ENCODE measurements around the gene NUMA1. TPM values are rescaled to one million over a fixed set of nuclear protein-coding genes. Genes with fewer than 3 reads are reported as not detected.

The NUMA1 gene
- 100 to 1,000 TPM; 150 to 241 TPM for total RNA-seq
- 100 to 1,000 TPM in 1 of 2 donors, 10 to 100 TPM in 1; 40.4 to 322 TPM for polyA plus RNA-seq
- long read RNA-seq, donor 1, transcript NUMA1-223 (14 exons, 2,766 nt): minor isoform, 8 of 117 reads
- long read RNA-seq, donor 1, transcript NUMA1-217 (7 exons, 2,276 nt): major isoform, 15 of 117 reads
- long read RNA-seq, donor 1, partial matches to known transcripts: 76 of 117 reads
- long read RNA-seq, donor 1, other reads (novel, unspliced or antisense): 17 of 117 reads
- long read RNA-seq, donor 2, transcript NUMA1-217 (7 exons, 2,276 nt): major isoform, 5 of 70 reads
- long read RNA-seq, donor 2, partial matches to known transcripts: 49 of 70 reads
- long read RNA-seq, donor 2, other reads (novel, unspliced or antisense): 15 of 70 reads

DNA sequence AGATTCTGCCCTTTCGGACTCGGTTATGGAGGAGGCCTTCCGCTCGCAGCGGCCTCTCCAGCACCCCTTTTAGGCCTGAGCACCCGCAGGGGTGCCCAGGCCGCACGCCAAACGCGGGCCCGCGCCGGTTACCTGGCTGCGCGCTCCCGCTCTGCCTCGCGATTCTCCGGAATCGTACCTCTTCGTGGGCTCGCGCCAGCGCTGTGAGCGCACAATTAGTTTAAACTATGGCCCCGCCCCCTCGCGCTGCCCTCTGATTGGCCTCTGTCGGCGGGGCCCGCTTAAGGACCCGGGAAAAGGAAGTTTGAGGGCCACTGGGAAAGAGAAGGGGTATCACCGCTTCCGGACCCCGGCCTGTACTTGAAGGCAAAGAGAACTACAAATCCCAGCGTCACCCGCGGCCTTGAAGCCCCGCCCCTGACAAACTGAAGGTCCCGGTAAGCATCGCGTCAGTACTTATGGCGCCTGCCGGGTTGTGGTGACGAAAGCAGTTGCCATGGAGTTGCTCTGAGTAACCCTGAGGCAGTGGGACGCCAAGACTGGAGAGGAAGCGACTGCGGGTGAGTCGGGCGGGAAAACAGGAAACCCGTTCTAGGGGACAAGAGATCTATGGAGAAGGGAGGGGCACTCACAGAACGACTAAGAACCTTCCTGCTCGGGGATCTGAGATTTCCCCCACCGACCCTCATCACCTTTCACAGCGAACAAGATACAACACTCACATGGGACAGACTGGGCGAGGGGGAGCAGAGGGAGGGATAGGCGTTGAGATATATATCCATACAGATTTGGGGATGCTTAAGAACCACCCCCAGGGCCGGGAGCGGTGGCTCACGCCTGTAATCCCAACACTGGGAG lies at the start of gene NUMA1, which contains the start of gene LRRC51:
Gene NUMA1, minus strand, starts transcription at position 217 of the 858 bp plus-strand sequence. CDS start 44,599 bp downstream, outside the sequence.
Gene LRRC51, plus strand, starts transcription at position 525 of the 858 bp plus-strand sequence. CDS start 8,234 bp downstream, outside the sequence.
- no peaks in the 10 kb centered on the region for H3K4me1 ChIP-seq (ENCODE audit: control insufficient read depth in 1 of 2, insufficient read depth in 2 of 2, low read length in 2 of 2)
- WGBS, 2 donors: 0% methylated on average over 58 to 60 of the region's 60 CpGs
- intact Hi-C loops (cut with DNase I): loop anchor here in 1 of 2 donors (1.0 kb wide), 2 partner anchors 23 to 39 kb away; partner anchors contain the start of gene LAMTOR1

DNA sequence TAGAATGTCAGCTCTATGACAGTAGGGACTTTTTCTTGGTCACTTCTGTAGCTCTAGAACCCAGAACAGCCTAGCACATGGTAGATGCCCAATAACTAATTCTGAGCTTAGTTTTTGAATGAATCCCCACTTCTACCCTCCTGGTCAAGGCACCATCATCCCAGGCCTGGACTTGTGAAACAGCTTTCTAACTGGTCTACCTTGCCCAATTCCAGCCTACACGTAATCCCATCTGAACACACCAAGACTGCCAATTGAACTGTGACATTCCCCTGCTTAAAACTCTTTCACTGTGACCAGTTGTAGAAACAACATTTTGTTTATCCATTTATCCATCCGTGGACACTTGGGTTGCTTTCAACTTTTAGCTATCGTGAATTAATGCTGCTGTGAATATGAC lies 49.0 kb upstream of the NUMA1 start:
- Histone ChIP-seq H3K27me3 (ENCODE audit: control insufficient read depth in 1 of 2, insufficient read depth in 2 of 2, low read length in 1 of 2) (peaks cover 0 to 1% of the 10 kb centered on the region in 2 donors), H3K36me3 (ENCODE audit: control insufficient read depth in 1 of 2, insufficient read depth in 2 of 2, low read length in 1 of 2) (no peaks in the 10 kb centered on the region), H3K9me3 (ENCODE audit: control insufficient read depth, low read length) (no peaks in the 10 kb centered on the region), H3K27ac (ENCODE audit: low read depth in 1 of 2, low read length in 2 of 2) (no peak overlapping the region), H3K4me1 (ENCODE audit: control insufficient read depth in 1 of 2, insufficient read depth in 2 of 2, low read length in 2 of 2) (no peaks in the 10 kb centered on the region), H3K4me3 (ENCODE audit: low read length in 2 of 2) (no peak overlapping the region)
- intact Hi-C loops (cut with DNase I): no loop called here
- DNase-seq (no peak), ATAC-seq (ENCODE audit: low FRiP score) (no peak)
- 84 to 91% methylated on average over 3 of the region's 3 CpGs for WGBS, 2 donors

More for the DNA sequence above, at the start of gene NUMA1, which contains the start of gene LRRC51:
- Histone ChIP-seq H3K36me3 (ENCODE audit: control insufficient read depth in 1 of 2, insufficient read depth in 2 of 2, low read length in 1 of 2) (no peaks in the 10 kb centered on the region), H3K27me3 (ENCODE audit: control insufficient read depth in 1 of 2, insufficient read depth in 2 of 2, low read length in 1 of 2) (no peaks in the 10 kb centered on the region), H3K27ac (ENCODE audit: low read depth in 1 of 2, low read length in 2 of 2) (peak within 1 kb of the TSS; percentile 7 to 88), H3K4me3 (ENCODE audit: low read length in 2 of 2) (peak within 1 kb of the TSS; percentile 62 to 96), H3K9me3 (ENCODE audit: control insufficient read depth, low read length) (no peaks in the 10 kb centered on the region)
- ATAC-seq (ENCODE audit: low FRiP score) (peak; percentile 99), DNase-seq (peak; percentile 99 to 100)

GRCh38 chr11:72127923-72128322 lies 47.6 kb upstream of the NUMA1 start:
- 59 to 66% methylated on average over 2 of the region's 2 CpGs for WGBS, 2 donors
- Histone ChIP-seq H3K4me1 (ENCODE audit: control insufficient read depth in 1 of 2, insufficient read depth in 2 of 2, low read length in 2 of 2) (no peaks in the 10 kb centered on the region), H3K9me3 (ENCODE audit: control insufficient read depth, low read length) (no peaks in the 10 kb centered on the region), H3K27ac (ENCODE audit: low read depth in 1 of 2, low read length in 2 of 2) (no peak overlapping the region), H3K36me3 (ENCODE audit: control insufficient read depth in 1 of 2, insufficient read depth in 2 of 2, low read length in 1 of 2) (no peaks in the 10 kb centered on the region), H3K4me3 (ENCODE audit: low read length in 2 of 2) (no peak overlapping the region), H3K27me3 (ENCODE audit: control insufficient read depth in 1 of 2, insufficient read depth in 2 of 2, low read length in 1 of 2) (peaks cover 0 to 1% of the 10 kb centered on the region in 2 donors)
- intact Hi-C loops (cut with DNase I): no loop called here
- DNase-seq: no peak
- ATAC-seq (ENCODE audit: low FRiP score): no peak

- WGBS, 2 donors: 38% methylated on average over 1 of the region's 1 CpG
- Histone ChIP-seq H3K9me3 (ENCODE audit: control insufficient read depth, low read length) (no peaks in the 10 kb centered on the region), H3K36me3 (ENCODE audit: control insufficient read depth in 1 of 2, insufficient read depth in 2 of 2, low read length in 1 of 2) (no peaks in the 10 kb centered on the region), H3K4me1 (ENCODE audit: control insufficient read depth in 1 of 2, insufficient read depth in 2 of 2, low read length in 2 of 2) (no peaks in the 10 kb centered on the region), H3K4me3 (ENCODE audit: low read length in 2 of 2) (no peak overlapping the region), H3K27ac (ENCODE audit: low read depth in 1 of 2, low read length in 2 of 2) (no peak overlapping the region), H3K27me3 (ENCODE audit: control insufficient read depth in 1 of 2, insufficient read depth in 2 of 2, low read length in 1 of 2) (peaks cover 0 to 2% of the 10 kb centered on the region in 2 donors)
- DNase-seq (no peak), ATAC-seq (ENCODE audit: low FRiP score) (no peak)
- intact Hi-C loops (cut with DNase I): no loop called here
These were observed 45.6 kb upstream of the NUMA1 start for GRCh38 chr11:72125956-72126355.

DNA sequence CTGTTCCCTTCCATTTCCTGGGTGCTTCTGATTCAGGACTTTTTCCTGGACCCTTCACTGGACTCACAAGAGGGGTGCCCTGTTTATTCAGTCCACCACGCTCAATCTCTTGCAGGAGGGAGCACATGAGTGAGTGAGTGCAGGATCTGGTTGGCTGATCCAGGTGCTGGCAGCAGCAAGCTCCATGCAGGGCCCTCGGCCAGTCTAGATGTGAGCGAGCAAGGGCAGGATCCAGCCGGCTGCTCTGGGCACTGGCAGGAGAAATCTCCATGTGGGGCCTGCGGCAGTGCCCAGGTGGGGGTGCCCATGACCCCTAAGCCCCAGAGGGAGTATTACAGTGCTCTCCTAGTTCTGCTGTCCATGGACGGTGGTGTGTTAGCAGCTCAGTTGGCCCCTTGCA lies 43.7 kb upstream of the NUMA1 start:
- Histone ChIP-seq H3K27ac (ENCODE audit: low read depth in 1 of 2, low read length in 2 of 2) (no peak overlapping the region), H3K4me3 (ENCODE audit: low read length in 2 of 2) (no peak overlapping the region), H3K9me3 (ENCODE audit: control insufficient read depth, low read length) (no peaks in the 10 kb centered on the region), H3K4me1 (ENCODE audit: control insufficient read depth in 1 of 2, insufficient read depth in 2 of 2, low read length in 2 of 2) (no peaks in the 10 kb centered on the region), H3K27me3 (ENCODE audit: control insufficient read depth in 1 of 2, insufficient read depth in 2 of 2, low read length in 1 of 2) (peaks cover 0 to 2% of the 10 kb centered on the region in 2 donors), H3K36me3 (ENCODE audit: control insufficient read depth in 1 of 2, insufficient read depth in 2 of 2, low read length in 1 of 2) (no peaks in the 10 kb centered on the region)
- no peak for ATAC-seq (ENCODE audit: low FRiP score)
- 54 to 58% methylated on average over 6 of the region's 6 CpGs for WGBS, 2 donors
- intact Hi-C loops (cut with DNase I): no loop called here
- no peak for DNase-seq

GRCh38 chr11:72123117-72123653 lies 42.8 kb upstream of the NUMA1 start:
- intact Hi-C loops (cut with DNase I): no loop called here
- peaks cover 0 to 2% of the 10 kb centered on the region in 2 donors for H3K27me3 ChIP-seq (ENCODE audit: control insufficient read depth in 1 of 2, insufficient read depth in 2 of 2, low read length in 1 of 2)
- no peak overlapping the region for H3K27ac ChIP-seq (ENCODE audit: low read depth in 1 of 2, low read length in 2 of 2)
- ATAC-seq (ENCODE audit: low FRiP score): no peak
- H3K4me1 ChIP-seq (ENCODE audit: control insufficient read depth in 1 of 2, insufficient read depth in 2 of 2, low read length in 2 of 2): no peaks in the 10 kb centered on the region
- H3K9me3 ChIP-seq (ENCODE audit: control insufficient read depth, low read length): no peaks in the 10 kb centered on the region
- 57 to 64% methylated on average over 3 of the region's 3 CpGs for WGBS, 2 donors
- no peaks in the 10 kb centered on the region for H3K36me3 ChIP-seq (ENCODE audit: control insufficient read depth in 1 of 2, insufficient read depth in 2 of 2, low read length in 1 of 2)
- H3K4me3 ChIP-seq (ENCODE audit: low read length in 2 of 2): no peak overlapping the region
- DNase-seq: no peak

- Histone ChIP-seq H3K27me3 (ENCODE audit: control insufficient read depth in 1 of 2, insufficient read depth in 2 of 2, low read length in 1 of 2) (peaks cover 0 to 2% of the 10 kb centered on the region in 2 donors), H3K36me3 (ENCODE audit: control insufficient read depth in 1 of 2, insufficient read depth in 2 of 2, low read length in 1 of 2) (no peaks in the 10 kb centered on the region), H3K27ac (ENCODE audit: low read depth in 1 of 2, low read length in 2 of 2) (no peak overlapping the region), H3K9me3 (ENCODE audit: control insufficient read depth, low read length) (no peaks in the 10 kb centered on the region), H3K4me3 (ENCODE audit: low read length in 2 of 2) (no peak overlapping the region), H3K4me1 (ENCODE audit: control insufficient read depth in 1 of 2, insufficient read depth in 2 of 2, low read length in 2 of 2) (no peaks in the 10 kb centered on the region)
- DNase-seq (no peak), ATAC-seq (ENCODE audit: low FRiP score) (no peak)
- WGBS, 2 donors: 80 to 91% methylated on average over 1 of the region's 1 CpG
- intact Hi-C loops (cut with DNase I): no loop called here
These were observed 42.3 kb upstream of the NUMA1 start for GRCh38 chr11:72122607-72123006.

GRCh38 chr11:72120930-72121329 lies 40.6 kb upstream of the NUMA1 start:
- Histone ChIP-seq H3K4me1 (ENCODE audit: control insufficient read depth in 1 of 2, insufficient read depth in 2 of 2, low read length in 2 of 2) (no peaks in the 10 kb centered on the region), H3K9me3 (ENCODE audit: control insufficient read depth, low read length) (no peaks in the 10 kb centered on the region), H3K27ac (ENCODE audit: low read depth in 1 of 2, low read length in 2 of 2) (no peak overlapping the region), H3K4me3 (ENCODE audit: low read length in 2 of 2) (no peak overlapping the region), H3K36me3 (ENCODE audit: control insufficient read depth in 1 of 2, insufficient read depth in 2 of 2, low read length in 1 of 2) (no peaks in the 10 kb centered on the region), H3K27me3 (ENCODE audit: control insufficient read depth in 1 of 2, insufficient read depth in 2 of 2, low read length in 1 of 2) (peaks cover 0 to 2% of the 10 kb centered on the region in 2 donors)
- WGBS, 2 donors: 68 to 83% methylated on average over 2 of the region's 2 CpGs
- no peak for ATAC-seq (ENCODE audit: low FRiP score)
- DNase-seq: no peak
- intact Hi-C loops (cut with DNase I): no loop called here
